PC-9 (cell line): Measurements from ENCODE around the gene DNAH14. TPM values are rescaled to one million over a fixed set of nuclear protein-coding genes. Genes with fewer than 3 reads are reported as not detected.

Source experiments
- BruUV-seq: library from RNA; stranded (reverse); fragments of 400-500 nt; replicated peaks from 2 replicates; lab custom pipeline; 2021; lab: Mats Ljungman, UMichigan
- CTCF ChIA-PET: fragments of 300-600 bp; sonication (Branson Sonifier 250); formaldehyde crosslinking; loops from one replicate; lab custom pipeline; 2022; ENCODE audit warnings: antibody characterized with exemption; lab: Charles Lee
- POLR2A ChIA-PET: fragments of 300-600 bp; sonication (Branson Sonifier 250); formaldehyde crosslinking; loops from one replicate; lab custom pipeline; 2022; ENCODE audit warnings: antibody characterized with exemption; ENCODE audit not compliant: unreplicated experiment; lab: Charles Lee
- DNase-seq, 2 experiments: peaks; one replicate each; pipeline versions ENCODE4 v3.0.0 to v3.0.0-alpha.2; 2015 to 2022; ENCODE audit warnings: mixed read lengths in 1 of 2
- H2AFZ ChIP-seq: fragments of 200-600 bp; sonication (generic); 2 replicates; pipeline ENCODE4 v1.8.1; 2017; ENCODE audit warnings: antibody characterized with exemption
- H3F3A ChIP-seq: fragments of 200-600 bp; sonication (generic); 2 replicates; pipeline ENCODE4 v1.8.1; 2017; ENCODE audit warnings: antibody characterized with exemption, mild to moderate bottlenecking, low read depth; ENCODE audit not compliant: insufficient read depth
- H3K27ac ChIP-seq: fragments of 200-600 bp; sonication (generic); 2 replicates; pipeline ENCODE4 v1.6.1; 2016; ENCODE audit warnings: mixed run types
- H3K27me3 ChIP-seq: fragments of 200-600 bp; sonication (generic); 2 replicates; pipeline ENCODE4 v1.6.1; 2016; ENCODE audit warnings: low read depth, mixed run types; ENCODE audit not compliant: insufficient read depth
- H3K36me3 ChIP-seq: fragments of 200-600 bp; sonication (generic); 2 replicates; pipeline ENCODE4 v1.6.1; 2016; ENCODE audit warnings: low read depth, mixed run types
- H3K4me1 ChIP-seq: fragments of 200-600 bp; sonication (generic); replicated peaks from 2 replicates; pipeline ENCODE4 v1.6.1; 2016; ENCODE audit warnings: mixed run types; ENCODE audit not compliant: insufficient read depth
- H3K4me2 ChIP-seq: fragments of 200-600 bp; sonication (generic); 2 replicates; pipeline ENCODE4 v1.6.1; 2017; ENCODE audit warnings: mixed run types
- H3K4me3 ChIP-seq: fragments of 200-600 bp; sonication (generic); 2 replicates; pipeline ENCODE4 v1.6.1; 2016; ENCODE audit warnings: mixed run types
- H3K79me2 ChIP-seq: fragments of 200-600 bp; sonication (generic); 2 replicates; pipeline ENCODE4 v1.6.1; 2017; ENCODE audit warnings: low read depth, mixed run types
- H3K9me2 ChIP-seq: fragments of 200-600 bp; sonication (generic); 2 replicates; pipeline ENCODE4 v1.8.1; 2017; ENCODE audit warnings: mild to moderate bottlenecking; ENCODE audit not compliant: insufficient read depth
- H3K9me3 ChIP-seq: fragments of 200-600 bp; sonication (generic); 2 replicates; pipeline ENCODE4 v1.8.1; 2016; ENCODE audit warnings: low read depth; ENCODE audit not compliant: insufficient read depth
- H4K20me1 ChIP-seq: fragments of 200-600 bp; sonication (generic); 2 replicates; pipeline ENCODE4 v1.8.1; 2017; ENCODE audit not compliant: insufficient read depth
- EZH2 ChIP-seq: fragments of 200-600 bp; sonication (generic); IDR thresholded peaks from 2 replicates; pipeline ENCODE4 v1.8.0; 2017; ENCODE audit warnings: antibody characterized with exemption, low read depth
- intact Hi-C: fragments of 100-400 bp; cut with micrococcal nuclease; formaldehyde crosslinking; loops from one replicate; pipeline ENCODE4 v1.10.0; 2022; ENCODE audit not compliant: unreplicated experiment
- total RNA-seq: library from RNA; stranded (reverse); gene quantifications from 2 replicates; pipeline ENCODE4 v1.2.3, GENCODE V29; 2021
- TF ChIP-seq, protein P1 (sequence below): fragments of 200-600 bp; sonication (generic); conservative IDR thresholded peaks from 2 replicates; pipeline ENCODE4 v1.6.1; 2017; ENCODE audit warnings: mixed run types, antibody characterized with exemption, mild to moderate bottlenecking, moderate library complexity

DNAH14 gene
- total RNA-seq, 1 experiment from 2014 or later, result 48.8 TPM

DNA sequence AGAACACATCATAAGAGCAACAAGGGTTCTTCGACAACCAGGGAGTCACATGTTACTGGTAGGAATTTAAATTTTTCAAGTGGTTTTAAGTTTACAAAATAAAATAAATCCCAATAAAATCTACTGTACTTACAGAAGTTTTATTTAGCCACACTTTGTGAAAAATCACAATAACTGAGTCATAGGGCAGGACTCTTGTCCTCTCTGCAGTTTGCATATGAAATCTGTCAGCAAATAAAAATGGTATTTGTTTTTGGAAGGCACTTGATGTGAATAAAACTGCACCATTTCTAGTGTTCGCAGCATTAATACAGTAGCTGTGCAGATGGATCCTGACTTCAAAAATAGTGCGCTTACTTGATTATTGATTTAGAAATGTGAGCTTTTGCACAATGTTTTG, 348.0 kb downstream of the DNAH14 start:
- CTCF ChIA-PET, result no interaction called here
- Histone ChIP-seq H3K4me2 (no peak overlapping the region), H3K27me3 (no peaks in the 10 kb centered on the region), H2AFZ (no peak overlapping the region), H3K4me3 (no peak overlapping the region), H3K36me3 (no peaks in the 10 kb centered on the region), H3K9me3 (peaks cover 6% of the 10 kb centered on the region; the same call in 1 of the 2 replicates), H3F3A (no peaks in the 10 kb centered on the region), H3K4me1 (no peaks in the 10 kb centered on the region), H3K9me2 (no peaks in the 10 kb centered on the region), H3K79me2 (no peaks in the 10 kb centered on the region), H4K20me1 (no peaks in the 10 kb centered on the region), H3K27ac (no peak overlapping the region)
- TF ChIP-seq, protein P1, sequence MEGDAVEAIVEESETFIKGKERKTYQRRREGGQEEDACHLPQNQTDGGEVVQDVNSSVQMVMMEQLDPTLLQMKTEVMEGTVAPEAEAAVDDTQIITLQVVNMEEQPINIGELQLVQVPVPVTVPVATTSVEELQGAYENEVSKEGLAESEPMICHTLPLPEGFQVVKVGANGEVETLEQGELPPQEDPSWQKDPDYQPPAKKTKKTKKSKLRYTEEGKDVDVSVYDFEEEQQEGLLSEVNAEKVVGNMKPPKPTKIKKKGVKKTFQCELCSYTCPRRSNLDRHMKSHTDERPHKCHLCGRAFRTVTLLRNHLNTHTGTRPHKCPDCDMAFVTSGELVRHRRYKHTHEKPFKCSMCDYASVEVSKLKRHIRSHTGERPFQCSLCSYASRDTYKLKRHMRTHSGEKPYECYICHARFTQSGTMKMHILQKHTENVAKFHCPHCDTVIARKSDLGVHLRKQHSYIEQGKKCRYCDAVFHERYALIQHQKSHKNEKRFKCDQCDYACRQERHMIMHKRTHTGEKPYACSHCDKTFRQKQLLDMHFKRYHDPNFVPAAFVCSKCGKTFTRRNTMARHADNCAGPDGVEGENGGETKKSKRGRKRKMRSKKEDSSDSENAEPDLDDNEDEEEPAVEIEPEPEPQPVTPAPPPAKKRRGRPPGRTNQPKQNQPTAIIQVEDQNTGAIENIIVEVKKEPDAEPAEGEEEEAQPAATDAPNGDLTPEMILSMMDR, result no peak
- TF ChIP-seq EZH2, result no peak
- BruUV-seq, result no TSS peak
- intact Hi-C loops, result no loop called here
- POLR2A ChIA-PET, result no interaction called here
- DNase-seq, result no peak

DNA sequence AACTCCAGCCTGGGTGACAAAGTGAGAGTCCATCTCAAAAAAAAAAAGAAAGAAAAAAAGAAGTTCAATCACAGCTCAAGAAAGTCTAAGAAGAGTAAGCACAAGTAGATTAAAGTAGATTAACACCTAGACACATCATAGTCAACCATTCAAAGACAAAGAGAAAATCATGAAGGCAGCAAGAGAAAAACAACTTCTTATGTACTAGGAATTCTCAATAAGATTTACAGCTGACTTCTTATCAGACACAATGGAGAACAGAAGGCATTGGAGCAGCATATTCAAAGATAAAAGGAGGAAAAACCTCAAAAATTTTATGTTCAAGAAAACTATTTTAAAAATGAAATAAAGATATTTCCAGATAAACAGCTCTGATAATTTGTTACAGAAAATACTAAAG, 351.1 kb downstream of the DNAH14 start:
- ChIA-PET POLR2A (interaction anchor here (0.5 to 0.9 kb wide), 2 partner anchors 350 to 999 kb away, joined by 3 to 4 read pairs; no protein-coding TSS in a partner anchor), CTCF (no interaction called here)
- no peak overlapping the region for H3K4me3 ChIP-seq
- no peak overlapping the region for H3K27ac ChIP-seq
- H4K20me1 ChIP-seq, result no peaks in the 10 kb centered on the region
- intact Hi-C loops, result no loop called here
- no peak overlapping the region for H3K4me2 ChIP-seq
- no peaks in the 10 kb centered on the region for H3K9me2 ChIP-seq
- H3K4me1 ChIP-seq, result no peaks in the 10 kb centered on the region
- H3K36me3 ChIP-seq, result no peaks in the 10 kb centered on the region
- peaks cover 6% of the 10 kb centered on the region; the same call in 1 of the 2 replicates for H3K9me3 ChIP-seq
- no peaks in the 10 kb centered on the region for H3F3A ChIP-seq
- H2AFZ ChIP-seq, result no peak overlapping the region
- no peak for DNase-seq
- TF ChIP-seq, protein P1, result no peak
- no peak for TF ChIP-seq EZH2
- no peaks in the 10 kb centered on the region for H3K79me2 ChIP-seq
- no TSS peak for BruUV-seq
- H3K27me3 ChIP-seq, result no peaks in the 10 kb centered on the region

DNA sequence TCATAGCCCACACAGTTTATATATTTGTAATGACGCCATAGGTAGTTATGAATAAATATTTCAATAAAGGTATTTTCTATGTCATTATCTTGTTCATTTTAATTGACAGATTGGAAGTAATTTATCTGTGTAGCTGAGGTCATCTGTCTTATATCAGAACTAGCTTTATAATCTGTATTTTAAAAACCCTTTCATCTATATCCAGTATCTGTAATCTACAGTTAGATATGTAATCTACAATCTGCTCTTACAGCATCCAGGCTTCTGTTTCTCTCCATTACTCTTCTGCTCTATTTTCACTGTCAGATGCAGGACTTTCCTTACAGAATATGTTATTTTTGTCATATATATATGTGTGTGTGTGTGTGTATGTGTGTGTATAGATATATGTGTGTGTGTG, 360.8 kb downstream of the DNAH14 start:
- ChIA-PET POLR2A (no interaction called here), CTCF (no interaction called here)
- no TSS peak for BruUV-seq
- Histone ChIP-seq H3K79me2 (no peaks in the 10 kb centered on the region), H3K9me3 (peaks cover 8% of the 10 kb centered on the region; the same call in 1 of the 2 replicates), H4K20me1 (no peaks in the 10 kb centered on the region), H3K27me3 (no peaks in the 10 kb centered on the region), H3K9me2 (no peaks in the 10 kb centered on the region), H3K27ac (no peak overlapping the region), H3K36me3 (no peaks in the 10 kb centered on the region), H3K4me2 (no peak overlapping the region), H2AFZ (no peak overlapping the region), H3K4me3 (no peak overlapping the region), H3F3A (no peaks in the 10 kb centered on the region), H3K4me1 (no peaks in the 10 kb centered on the region)
- DNase-seq, result no peak
- TF ChIP-seq, protein P1, result no peak
- no peak for TF ChIP-seq EZH2
- intact Hi-C loops, result no loop called here
